ENCODE data around the gene IMPACT.

GRCh38 chr18:24462838-24463775 lies 36.6 kb downstream of the IMPACT start:
- TF ChIP-seq ELK1 (IDR thresholded peaks at IDR 0.05; ENCODE audit: low read depth, low read length): no peak
- TF ChIP-seq POLR2A (IDR thresholded peaks at IDR 0.05; ENCODE audit: low read length): no peak
- TF ChIP-seq PHF8 (IDR thresholded peaks at IDR 0.05; ENCODE audit: borderline replicate concordance, low read depth): no peak
- TF ChIP-seq CEBPB (IDR thresholded peaks at IDR 0.05): no peak
- no peak for TF ChIP-seq RCOR1 (IDR thresholded peaks at IDR 0.05; ENCODE audit: low read depth, low read length)
- TF ChIP-seq, protein P1, sequence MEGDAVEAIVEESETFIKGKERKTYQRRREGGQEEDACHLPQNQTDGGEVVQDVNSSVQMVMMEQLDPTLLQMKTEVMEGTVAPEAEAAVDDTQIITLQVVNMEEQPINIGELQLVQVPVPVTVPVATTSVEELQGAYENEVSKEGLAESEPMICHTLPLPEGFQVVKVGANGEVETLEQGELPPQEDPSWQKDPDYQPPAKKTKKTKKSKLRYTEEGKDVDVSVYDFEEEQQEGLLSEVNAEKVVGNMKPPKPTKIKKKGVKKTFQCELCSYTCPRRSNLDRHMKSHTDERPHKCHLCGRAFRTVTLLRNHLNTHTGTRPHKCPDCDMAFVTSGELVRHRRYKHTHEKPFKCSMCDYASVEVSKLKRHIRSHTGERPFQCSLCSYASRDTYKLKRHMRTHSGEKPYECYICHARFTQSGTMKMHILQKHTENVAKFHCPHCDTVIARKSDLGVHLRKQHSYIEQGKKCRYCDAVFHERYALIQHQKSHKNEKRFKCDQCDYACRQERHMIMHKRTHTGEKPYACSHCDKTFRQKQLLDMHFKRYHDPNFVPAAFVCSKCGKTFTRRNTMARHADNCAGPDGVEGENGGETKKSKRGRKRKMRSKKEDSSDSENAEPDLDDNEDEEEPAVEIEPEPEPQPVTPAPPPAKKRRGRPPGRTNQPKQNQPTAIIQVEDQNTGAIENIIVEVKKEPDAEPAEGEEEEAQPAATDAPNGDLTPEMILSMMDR (IDR thresholded peaks at IDR 0.05): no peak
- TF ChIP-seq, protein P2, sequence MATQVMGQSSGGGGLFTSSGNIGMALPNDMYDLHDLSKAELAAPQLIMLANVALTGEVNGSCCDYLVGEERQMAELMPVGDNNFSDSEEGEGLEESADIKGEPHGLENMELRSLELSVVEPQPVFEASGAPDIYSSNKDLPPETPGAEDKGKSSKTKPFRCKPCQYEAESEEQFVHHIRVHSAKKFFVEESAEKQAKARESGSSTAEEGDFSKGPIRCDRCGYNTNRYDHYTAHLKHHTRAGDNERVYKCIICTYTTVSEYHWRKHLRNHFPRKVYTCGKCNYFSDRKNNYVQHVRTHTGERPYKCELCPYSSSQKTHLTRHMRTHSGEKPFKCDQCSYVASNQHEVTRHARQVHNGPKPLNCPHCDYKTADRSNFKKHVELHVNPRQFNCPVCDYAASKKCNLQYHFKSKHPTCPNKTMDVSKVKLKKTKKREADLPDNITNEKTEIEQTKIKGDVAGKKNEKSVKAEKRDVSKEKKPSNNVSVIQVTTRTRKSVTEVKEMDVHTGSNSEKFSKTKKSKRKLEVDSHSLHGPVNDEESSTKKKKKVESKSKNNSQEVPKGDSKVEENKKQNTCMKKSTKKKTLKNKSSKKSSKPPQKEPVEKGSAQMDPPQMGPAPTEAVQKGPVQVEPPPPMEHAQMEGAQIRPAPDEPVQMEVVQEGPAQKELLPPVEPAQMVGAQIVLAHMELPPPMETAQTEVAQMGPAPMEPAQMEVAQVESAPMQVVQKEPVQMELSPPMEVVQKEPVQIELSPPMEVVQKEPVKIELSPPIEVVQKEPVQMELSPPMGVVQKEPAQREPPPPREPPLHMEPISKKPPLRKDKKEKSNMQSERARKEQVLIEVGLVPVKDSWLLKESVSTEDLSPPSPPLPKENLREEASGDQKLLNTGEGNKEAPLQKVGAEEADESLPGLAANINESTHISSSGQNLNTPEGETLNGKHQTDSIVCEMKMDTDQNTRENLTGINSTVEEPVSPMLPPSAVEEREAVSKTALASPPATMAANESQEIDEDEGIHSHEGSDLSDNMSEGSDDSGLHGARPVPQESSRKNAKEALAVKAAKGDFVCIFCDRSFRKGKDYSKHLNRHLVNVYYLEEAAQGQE (IDR thresholded peaks at IDR 0.05): no peak
